ENCODE measurements around the gene ACR.
"Not testable (repeated sequence)": the region's sequence is repeated elsewhere in the genome, so short reads cannot be mapped to it uniquely, and the experiment has no call there.

DNA sequence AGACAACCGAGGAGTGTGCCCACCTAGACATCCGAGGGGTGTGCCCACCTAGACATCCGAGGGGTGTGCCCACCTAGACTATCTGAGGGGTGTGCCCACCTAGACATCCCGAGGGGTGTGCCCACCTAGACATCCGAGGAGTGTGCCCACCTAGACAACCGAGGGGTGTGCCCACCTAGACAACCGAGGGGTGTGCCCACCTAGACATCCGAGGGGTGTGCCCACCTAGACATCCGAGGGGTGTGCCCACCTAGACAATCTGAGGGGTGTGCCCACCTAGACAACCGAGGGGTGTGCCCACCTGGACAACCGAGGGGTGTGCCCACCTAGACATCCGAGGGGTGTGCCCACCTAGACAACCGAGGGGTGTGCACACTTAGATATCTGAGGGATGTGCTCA, 10.6 kb downstream of the ACR start:
- TF ChIP-seq FOXM1 (IDR thresholded peaks at IDR 0.05; ENCODE audit: low read depth); USF2 (IDR thresholded peaks at IDR 0.05; ENCODE audit: borderline replicate concordance, low read depth, low read length); FOXJ3 (CRISPR knock-in tag; IDR thresholded peaks at IDR 0.05); RCOR1 (IDR thresholded peaks at IDR 0.05; ENCODE audit: low read length): not testable (repeated sequence)
- TF ChIP-seq, protein P1, sequence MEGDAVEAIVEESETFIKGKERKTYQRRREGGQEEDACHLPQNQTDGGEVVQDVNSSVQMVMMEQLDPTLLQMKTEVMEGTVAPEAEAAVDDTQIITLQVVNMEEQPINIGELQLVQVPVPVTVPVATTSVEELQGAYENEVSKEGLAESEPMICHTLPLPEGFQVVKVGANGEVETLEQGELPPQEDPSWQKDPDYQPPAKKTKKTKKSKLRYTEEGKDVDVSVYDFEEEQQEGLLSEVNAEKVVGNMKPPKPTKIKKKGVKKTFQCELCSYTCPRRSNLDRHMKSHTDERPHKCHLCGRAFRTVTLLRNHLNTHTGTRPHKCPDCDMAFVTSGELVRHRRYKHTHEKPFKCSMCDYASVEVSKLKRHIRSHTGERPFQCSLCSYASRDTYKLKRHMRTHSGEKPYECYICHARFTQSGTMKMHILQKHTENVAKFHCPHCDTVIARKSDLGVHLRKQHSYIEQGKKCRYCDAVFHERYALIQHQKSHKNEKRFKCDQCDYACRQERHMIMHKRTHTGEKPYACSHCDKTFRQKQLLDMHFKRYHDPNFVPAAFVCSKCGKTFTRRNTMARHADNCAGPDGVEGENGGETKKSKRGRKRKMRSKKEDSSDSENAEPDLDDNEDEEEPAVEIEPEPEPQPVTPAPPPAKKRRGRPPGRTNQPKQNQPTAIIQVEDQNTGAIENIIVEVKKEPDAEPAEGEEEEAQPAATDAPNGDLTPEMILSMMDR (IDR thresholded peaks at IDR 0.05) = not testable (repeated sequence)
- TF ChIP-seq, protein P2, sequence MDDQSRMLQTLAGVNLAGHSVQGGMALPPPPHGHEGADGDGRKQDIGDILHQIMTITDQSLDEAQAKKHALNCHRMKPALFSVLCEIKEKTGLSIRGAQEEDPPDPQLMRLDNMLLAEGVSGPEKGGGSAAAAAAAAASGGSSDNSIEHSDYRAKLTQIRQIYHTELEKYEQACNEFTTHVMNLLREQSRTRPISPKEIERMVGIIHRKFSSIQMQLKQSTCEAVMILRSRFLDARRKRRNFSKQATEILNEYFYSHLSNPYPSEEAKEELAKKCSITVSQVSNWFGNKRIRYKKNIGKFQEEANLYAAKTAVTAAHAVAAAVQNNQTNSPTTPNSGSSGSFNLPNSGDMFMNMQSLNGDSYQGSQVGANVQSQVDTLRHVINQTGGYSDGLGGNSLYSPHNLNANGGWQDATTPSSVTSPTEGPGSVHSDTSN (IDR thresholded peaks at IDR 0.05) = not testable (repeated sequence)
